ENCODE data around the gene TOMM20.

- TF ChIP-seq EZH2 (IDR thresholded peaks at IDR 0.05) (no peak), CTCF (IDR thresholded peaks at IDR 0.05) (no peak), EZH2phosphoT487 (IDR thresholded peaks at IDR 0.05) (no peak)
These were observed 19.8 kb downstream of the TOMM20 start for GRCh38 chr1:235108876-235109275.

Data from neural progenitor cell (in vitro differentiated cells).